GM19324 (cell line): Measurements from ENCODE around the gene OR1M1.

Source experiments
- ATAC-seq: cut with Tn5 transposase; IDR thresholded peaks from one replicate; pipeline ENCODE4 v1.9.1; 2021; ENCODE audit warnings: mild to moderate bottlenecking, moderate library complexity; ENCODE audit not compliant: unreplicated experiment, low FRiP score

OR1M1 gene

DNA sequence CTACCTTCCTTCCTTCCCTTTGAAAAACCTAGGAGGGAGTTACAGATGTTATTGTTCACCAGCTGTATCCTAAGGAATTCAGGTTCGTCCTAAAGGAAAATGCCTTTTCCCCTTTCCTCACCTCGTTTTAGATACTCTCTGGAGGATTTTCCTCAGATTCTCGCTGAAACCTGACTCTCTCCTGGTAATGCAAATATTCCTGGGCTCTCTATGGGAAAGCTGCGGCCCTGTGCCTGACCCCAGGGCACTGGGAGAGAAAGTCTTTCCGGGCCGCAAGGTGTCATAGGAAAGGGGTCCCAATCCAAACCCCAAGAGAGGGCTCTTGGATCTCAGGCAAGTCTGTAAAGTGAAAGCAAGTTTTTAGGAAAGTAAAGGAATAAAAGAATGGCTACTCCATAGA lies 13.1 kb upstream of the OR1M1 start:
- no peak for ATAC-seq

DNA sequence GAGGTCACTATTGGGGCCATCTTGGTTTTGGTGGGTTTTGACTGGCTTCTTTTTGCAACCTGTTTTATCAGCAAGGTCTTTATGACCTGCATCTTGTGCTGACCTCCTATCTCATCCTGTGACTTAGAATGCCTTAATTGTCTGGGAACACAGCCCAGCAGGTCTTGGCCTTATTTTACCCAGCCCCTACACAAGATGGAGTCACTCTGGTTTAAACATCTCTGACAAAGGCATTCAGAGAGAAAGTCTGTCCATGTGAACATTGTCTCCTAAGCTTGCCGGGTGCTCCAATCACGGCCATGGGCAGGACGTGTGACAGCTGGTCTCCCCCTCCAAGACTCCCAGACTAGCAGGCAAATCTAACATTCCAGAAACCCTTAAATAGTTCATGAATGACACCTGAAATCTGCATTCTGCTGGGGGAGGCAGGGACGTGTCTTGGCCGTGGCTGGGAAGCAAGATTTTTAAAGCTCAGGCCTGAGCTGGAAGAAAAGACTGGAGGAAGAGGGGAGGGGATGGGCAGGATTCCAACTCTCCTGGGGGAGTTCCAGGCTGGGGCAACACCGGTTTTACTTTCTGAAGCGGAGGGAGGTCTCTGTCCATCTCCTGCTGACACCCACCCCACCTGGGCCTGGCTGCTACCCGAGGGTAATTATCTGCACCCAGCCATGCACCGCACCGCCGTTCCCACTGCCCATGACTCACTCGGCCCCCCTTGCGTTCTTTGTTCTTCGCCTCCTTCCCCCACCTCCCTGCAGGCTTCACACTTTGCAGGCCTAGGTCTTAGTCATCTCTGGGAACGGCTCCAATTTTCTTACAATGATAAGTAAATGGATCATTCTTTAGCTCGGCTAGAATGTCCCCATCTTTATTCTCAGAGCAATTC lies 11.6 kb upstream of the OR1M1 start:
- ATAC-seq, result no peak

DNA sequence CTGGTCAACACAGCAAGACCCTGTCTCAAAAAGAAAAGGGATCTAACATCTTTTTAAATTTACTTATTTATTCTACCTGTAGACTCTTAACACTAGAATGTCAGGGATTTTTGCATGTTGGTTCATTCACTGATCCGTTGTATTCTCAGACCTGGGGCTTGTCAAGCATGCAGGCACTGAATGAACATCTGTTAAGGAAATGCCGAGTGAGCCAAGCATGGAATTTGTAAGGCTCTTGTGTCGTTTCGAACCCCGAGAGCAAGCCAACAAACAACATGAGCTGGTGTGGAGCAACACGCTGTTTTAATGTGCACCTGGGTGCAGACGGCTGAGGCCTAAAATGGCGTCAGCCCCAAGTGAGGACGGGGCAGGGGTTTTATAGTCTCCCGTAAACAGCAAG lies 10.0 kb upstream of the OR1M1 start:
- no peak for ATAC-seq

DNA sequence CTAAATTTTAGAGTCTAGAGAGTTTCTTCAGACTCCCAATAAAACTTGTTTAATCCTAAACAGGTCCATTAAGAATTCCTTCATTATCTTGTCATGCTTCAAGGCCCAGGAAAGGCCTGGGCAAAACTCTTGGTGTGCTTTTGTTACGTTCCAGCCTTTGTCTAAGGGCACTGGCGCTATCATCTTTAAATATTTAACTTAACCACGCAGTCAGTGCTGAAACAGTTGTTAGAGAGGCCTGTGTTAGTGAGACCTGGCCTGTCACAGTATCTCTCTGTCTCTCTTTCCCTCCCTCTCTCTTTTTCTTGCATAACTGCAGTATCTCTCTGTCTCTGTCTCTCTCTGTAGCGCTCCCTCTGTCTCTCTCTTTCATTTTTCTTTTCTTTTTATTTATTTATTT lies 8.2 kb upstream of the OR1M1 start:
- no peak for ATAC-seq

DNA sequence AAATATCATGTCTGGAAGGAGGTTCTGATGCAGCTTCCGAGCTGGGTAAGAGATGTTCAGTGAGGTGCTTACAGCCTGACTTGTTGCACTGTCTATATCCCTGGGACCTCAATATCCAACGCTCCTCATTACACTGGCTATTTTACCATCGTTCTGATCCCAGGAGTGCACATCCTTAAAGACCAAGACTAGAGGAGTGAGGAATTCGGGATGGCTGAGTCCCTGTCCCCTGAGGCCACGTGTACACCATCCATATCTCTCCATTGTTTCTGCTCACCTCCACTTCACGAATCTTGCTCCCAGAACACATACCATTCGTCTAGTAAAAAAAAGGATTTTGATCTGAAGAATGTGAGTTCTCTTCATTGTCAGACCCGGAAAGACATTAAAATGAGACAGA lies 20.5 kb downstream of the OR1M1 start, which contains the start of gene OR7G2:
OR7G2 (minus strand) TSS at position 101 of the 400 bp plus-strand sequence. CDS start 4,232 bp downstream, outside the sequence.
- ATAC-seq, result no peak

DNA sequence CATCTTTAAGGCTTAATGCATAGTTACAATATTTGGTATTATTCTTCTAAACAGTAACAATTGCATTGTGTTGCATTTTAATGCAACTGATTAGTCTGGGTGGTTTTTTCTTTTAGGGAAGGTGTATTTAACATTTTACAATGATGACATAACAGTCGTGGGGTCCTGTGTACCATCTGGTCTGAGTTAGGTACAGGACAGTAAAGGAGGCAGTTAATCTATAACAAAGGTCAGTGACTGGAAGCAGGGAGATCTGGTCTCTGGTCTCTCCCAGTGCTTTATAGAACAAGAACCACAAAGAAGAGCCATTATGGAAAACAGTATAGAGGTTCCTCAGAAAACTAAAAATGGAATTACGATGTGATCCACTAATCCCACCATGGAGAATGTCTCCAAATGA lies 23.1 kb downstream of the OR1M1 start:
- ATAC-seq, result no peak

GRCh38 chr19:9115307-9115813 lies 28.5 kb downstream of the OR1M1 start, which contains the start of gene OR7G1:
Gene OR7G1, minus strand, starts transcription at chr19:9115763. Its CDS starts 0 bp downstream, at chr19:9115763.
- ATAC-seq, result no peak

GRCh38 chr19:9116547-9116946 lies 29.7 kb downstream of the OR1M1 start:
- ATAC-seq, result no peak

DNA sequence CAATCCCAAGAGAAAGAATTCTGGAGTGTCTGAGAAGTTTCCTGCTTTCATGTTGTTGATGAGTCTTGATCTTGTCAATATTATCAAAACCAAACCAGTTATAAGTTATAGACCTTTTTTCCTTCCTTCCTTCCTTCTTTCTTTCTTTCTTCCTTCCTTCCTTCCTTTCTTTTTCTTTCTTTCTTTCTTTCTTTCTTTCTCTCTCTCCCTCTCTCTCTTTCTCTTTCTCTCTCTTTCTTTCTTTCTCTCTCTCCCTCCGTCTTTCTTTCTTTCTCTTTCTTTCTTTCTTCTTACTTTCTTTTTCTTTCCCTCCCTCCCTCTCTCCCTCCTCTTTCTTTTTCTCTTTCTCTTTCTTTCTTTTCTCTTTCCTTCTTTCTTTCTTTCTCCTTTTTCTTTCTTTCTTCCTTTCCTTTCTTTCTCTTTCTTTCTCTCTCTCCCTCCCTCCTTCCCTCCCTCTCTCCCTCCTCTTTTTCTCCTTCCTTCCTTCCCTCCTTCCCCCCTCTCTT lies 40.1 kb downstream of the OR1M1 start, which contains the start of gene OR7G3:
OR7G3 (minus strand) TSS at position 51 of the 506 bp plus-strand sequence; CDS start at position 51, 0 bp downstream.
- ATAC-seq, result no peak

GRCh38 chr19:9128171-9128570 lies 41.3 kb downstream of the OR1M1 start:
- ATAC-seq, result no peak

DNA sequence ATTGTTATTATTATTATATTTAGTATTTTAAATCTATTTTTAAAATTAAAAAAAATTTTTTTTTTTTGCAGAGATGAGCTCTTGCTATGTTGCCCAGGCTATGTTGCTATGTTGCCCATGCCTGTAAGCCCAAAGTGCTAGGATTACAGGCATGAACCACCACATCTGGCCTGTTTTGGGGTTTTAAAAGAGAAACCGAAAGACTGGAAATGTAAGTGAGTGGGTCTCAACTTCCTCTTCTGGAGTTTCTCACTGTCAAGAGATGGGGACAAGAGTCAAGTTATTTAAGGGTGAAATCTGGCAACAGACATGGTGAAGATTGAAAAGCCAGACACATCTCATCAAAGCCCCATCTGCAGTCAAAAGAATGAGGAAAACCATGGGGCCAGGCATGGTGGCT lies 44.1 kb downstream of the OR1M1 start:
- no peak for ATAC-seq

DNA sequence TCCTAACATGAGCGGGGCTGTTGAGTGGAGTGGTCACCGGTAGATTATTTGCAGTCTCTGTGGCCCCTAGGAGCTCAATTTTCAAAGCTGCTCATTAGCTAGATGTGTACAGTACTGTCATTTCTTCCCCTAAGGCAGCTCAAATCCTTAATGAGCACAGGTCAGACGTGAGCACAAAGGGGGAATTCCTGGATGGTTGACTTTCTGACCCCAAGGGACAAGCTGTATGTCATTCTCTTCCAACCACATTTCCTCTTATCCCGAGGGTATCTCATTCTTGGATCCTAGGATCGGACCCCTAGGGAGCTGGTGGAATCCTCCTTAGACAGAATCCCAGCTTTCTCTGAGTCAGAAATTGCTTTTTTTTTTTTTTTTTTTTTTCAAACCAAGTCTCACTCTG lies 45.6 kb downstream of the OR1M1 start:
- no peak for ATAC-seq

GRCh38 chr19:9139609-9140158 lies 52.8 kb downstream of the OR1M1 start:
- ATAC-seq, result peak; percentile 14

DNA sequence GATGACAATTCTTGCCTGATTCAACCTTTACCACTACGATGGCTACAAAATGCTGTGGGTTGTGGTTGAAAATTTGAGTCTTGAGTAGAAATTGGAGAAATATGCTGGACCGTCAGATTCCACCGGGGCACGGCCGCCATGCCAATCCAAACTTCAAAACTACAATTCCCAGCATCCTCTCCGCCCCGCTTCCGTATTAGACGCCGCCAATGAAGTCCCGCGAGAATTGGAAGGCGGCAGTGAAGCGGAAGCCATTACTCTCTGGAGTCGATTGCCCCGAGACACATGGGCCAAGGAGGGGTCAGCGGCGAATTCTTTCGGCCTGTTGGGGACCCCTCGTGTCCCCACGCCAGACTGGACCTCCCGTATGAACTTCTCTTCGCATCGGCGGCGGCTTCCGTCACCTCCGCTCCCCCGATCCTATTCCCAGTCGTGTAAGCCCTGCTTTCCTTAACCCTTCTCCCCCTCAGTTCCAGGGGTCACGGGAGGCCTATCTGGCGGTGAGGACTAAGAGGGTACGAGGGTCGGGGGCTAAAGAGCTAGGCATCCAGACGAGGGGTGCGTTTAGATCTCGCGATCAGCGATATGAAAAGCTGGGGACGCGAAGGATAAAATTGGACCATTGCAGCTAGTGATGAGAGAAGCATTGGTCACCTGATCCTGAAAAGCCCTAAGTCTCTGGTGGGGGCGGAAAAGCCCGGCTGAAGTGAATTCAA lies 53.5 kb downstream of the OR1M1 start, which contains the start of gene ZNF317:
ZNF317 (plus strand) TSS at position 239 of the 716 bp plus-strand sequence. CDS start 15,620 bp downstream, outside the sequence.
- peak; percentile 98 for ATAC-seq

DNA sequence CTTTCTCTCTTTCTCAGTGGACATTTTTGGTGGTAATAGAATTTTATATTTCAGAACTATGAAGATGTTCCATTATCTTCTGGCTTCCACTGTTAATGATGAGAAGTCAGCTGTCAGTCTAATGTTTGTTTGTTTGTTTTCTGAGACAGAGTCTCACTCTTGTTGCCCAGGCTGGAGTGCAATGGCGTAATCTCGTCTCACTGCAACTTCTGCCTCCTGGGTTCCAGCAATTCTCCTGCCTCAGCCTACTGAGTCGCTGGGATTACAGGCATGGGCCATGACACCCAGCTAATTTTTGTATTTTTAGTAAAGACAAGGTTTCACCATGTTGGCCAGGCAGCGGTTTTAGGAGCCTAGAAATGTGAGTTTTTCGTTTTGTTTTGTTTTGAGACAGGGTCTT lies 58.1 kb downstream of the OR1M1 start:
- no peak for ATAC-seq
